Activated CD8-positive, alpha-beta memory T cell treated with anti-CD3 and anti-CD28 coated beads, Interleukin-2, amount 50 U/mL, for 24 hours (primary cell): Measurements from ENCODE around the gene UBE2QL1.

ENCODE experiments used
- DNase-seq: peaks from one replicate; pipeline ENCODE4 v3.0.0-alpha.2; 2020; ENCODE audit errors: extremely low read depth

The UBE2QL1 gene

DNA sequence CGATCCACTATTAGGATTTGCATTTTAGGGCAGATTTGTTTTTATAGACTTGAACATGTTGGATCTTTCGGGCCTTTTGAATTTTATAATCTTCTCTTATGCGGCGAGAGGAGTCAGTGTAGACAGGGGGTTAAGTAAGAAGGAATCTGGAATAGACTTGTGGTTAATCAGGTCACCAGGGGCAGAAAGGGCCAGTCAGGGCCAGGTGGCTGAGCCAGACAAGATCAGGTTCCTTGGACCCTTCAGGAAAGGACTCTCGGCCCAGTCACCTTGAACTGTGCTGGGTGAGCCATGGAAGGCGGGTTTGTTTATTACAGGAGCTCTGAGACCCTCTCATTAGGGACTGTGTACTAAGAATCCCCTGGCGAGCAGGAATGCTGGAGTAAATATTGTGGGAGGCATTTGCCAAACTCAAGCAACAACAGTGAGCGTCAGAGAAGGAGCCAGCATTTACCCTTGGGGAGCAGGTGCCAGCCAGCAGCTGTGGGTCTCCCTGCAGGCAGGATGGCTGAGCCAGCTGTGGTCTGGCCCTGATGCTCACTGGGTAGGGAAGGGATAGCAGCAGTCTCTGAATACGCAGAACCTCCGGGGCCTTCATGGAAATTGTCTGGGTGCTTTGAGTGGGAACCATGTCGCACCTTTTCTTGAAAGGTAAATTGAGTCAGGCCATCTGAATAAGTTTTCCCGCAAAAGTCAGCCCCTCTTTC, 79.2 kb downstream of the UBE2QL1 start:
- DNase-seq, result no peak

DNA sequence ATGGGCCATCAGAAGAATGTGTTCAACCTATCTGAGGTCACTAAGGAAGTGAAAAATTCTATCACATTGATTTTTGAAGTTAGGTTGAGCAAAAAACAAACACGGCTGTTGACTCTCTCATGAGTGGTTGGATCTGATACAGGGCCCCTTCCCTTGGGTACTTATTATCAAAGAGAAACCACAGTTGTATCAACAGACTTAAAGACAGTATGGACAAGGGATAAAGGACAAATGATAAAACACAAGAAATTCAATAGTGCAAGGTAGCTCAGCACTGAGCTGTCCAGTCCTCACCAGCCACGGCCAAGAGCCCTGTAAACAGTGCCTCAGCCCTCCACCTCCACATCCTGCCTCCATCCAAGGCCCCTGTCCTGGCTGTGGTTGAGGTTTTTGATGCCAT, 86.9 kb downstream of the UBE2QL1 start:
- DNase-seq, result no peak

DNA sequence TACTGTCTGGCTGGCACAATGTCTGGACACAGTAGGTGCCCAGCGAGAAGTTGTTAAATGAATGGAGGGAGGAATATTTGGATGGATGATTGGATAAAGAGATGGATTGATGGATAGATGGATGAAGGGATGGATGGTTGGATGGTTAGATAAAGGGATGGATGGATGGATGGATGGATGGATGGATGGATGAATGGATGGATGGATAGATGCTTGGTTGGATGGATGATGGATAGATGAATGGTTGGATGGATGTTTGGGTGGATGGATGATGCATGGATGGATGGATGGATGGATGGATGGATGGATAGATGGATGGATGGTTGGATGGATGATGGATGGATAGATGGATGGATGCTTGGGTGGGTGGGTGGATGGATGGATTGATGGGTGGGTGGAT, 90.4 kb downstream of the UBE2QL1 start:
- no peak for DNase-seq

- DNase-seq, result no peak
These were observed 91.6 kb downstream of the UBE2QL1 start for GRCh38 chr5:6540111-6540827.

GRCh38 chr5:6541256-6542013, 92.8 kb downstream of the UBE2QL1 start:
- DNase-seq, result no peak

GRCh38 chr5:6542421-6543345, 94.0 kb downstream of the UBE2QL1 start:
- no peak for DNase-seq

DNA sequence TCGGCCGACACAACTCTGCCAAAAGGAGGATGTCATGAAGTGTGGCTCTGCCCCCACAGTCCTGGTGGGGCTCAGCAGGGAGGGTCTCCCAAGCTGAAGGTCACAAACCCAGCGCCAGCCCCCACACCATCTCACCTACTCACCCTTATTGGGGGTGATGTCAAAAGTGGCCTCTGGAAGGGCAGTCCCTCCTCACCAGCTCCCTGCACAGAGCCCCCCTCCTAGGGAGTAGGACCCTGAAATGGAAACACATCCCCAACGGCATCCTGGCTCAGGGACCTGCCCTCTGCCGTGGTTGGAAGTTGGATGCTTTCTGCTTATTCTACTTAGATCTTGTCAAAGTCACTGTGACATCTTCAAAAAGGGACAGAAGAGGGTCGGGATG, 94.7 kb downstream of the UBE2QL1 start:
- DNase-seq, result no peak

DNA sequence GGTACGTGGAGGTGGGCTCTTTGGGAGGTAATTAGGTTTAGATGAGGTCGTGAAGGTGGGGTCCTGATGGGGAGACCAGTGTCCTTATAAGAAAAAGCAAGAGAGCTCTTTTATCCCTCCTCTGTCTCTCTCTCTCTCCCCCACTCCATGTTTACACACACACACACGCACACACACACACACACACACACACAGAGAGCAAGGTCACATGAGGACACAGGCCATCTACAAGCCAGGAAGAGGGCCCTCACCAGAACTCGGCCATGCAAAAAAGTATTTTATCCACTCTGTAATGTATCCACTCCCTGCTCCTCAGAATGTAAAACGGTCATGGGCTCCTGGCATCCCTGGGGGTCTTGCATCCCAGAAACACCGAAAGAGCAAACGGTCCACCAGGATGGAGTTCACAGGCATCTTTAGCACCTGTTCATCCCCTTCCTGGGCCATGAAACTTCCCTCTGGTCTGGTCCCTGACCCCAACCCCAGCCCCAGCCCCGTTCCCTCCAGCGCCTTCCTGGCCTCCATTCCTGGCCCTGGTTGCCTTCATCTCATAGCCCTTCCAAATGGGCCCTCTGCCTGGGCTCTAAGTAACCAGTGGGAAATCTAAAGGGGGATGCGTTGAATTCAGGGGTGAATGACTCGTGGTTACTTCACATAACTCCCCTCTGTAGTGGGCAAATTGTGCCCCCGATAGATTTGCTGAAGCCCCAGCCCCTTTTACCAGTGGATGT, 95.3 kb downstream of the UBE2QL1 start:
- DNase-seq, result no peak
